ENCODE data around the gene LPIN3. TPM values are rescaled to one million over a fixed set of nuclear protein-coding genes. Genes with fewer than 3 reads are reported as not detected.

Gene LPIN3
- total RNA-seq, 2 donors from 2014 or later: 9.7 to 13.7 TPM

- Histone ChIP-seq H3K27me3 (no peaks in the 10 kb centered on the region), H3K36me3 (no peaks in the 10 kb centered on the region), H3K4me3 (no peak overlapping the region), H3K27ac (no peak overlapping the region), H3K4me1 (no peaks in the 10 kb centered on the region), H3K9me3 (peaks cover 0 to 3% of the 10 kb centered on the region in 2 donors)
- DNase-seq (ENCODE audit: low spot score): no peak
- TF ChIP-seq CTCF (IDR thresholded peaks at IDR 0.05): no peak
These were observed 33.6 kb downstream of the LPIN3 start for GRCh38 chr20:41373931-41374920.

GRCh38 chr20:41375846-41376245 is 35.2 kb downstream of the LPIN3 start:
- Histone ChIP-seq H3K4me1 (no peaks in the 10 kb centered on the region), H3K4me3 (no peak overlapping the region), H3K36me3 (no peaks in the 10 kb centered on the region), H3K27ac (no peak overlapping the region), H3K9me3 (peaks cover 0 to 3% of the 10 kb centered on the region in 2 donors), H3K27me3 (no peaks in the 10 kb centered on the region)
- no peak for DNase-seq (ENCODE audit: low spot score)
- TF ChIP-seq CTCF (IDR thresholded peaks at IDR 0.05): no peak

GRCh38 chr20:41376349-41376748 is 35.7 kb downstream of the LPIN3 start:
- DNase-seq (ENCODE audit: low spot score): no peak
- no peak overlapping the region for H3K27ac ChIP-seq
- no peak overlapping the region for H3K4me3 ChIP-seq
- no peak for TF ChIP-seq CTCF (IDR thresholded peaks at IDR 0.05)
- H3K27me3 ChIP-seq: no peaks in the 10 kb centered on the region
- H3K4me1 ChIP-seq: no peaks in the 10 kb centered on the region
- no peaks in the 10 kb centered on the region for H3K36me3 ChIP-seq
- peaks cover 0 to under 1% of the 10 kb centered on the region in 2 donors for H3K9me3 ChIP-seq

- no peaks in the 10 kb centered on the region for H3K27me3 ChIP-seq
- no peak for TF ChIP-seq CTCF (IDR thresholded peaks at IDR 0.05)
- no peaks in the 10 kb centered on the region for H3K4me1 ChIP-seq
- H3K27ac ChIP-seq: no peak overlapping the region
- H3K36me3 ChIP-seq: no peaks in the 10 kb centered on the region
- H3K4me3 ChIP-seq: no peak overlapping the region
- H3K9me3 ChIP-seq: no peaks in the 10 kb centered on the region
- DNase-seq (ENCODE audit: low spot score): no peak
These were observed 36.7 kb downstream of the LPIN3 start for GRCh38 chr20:41377275-41377674.

- TF ChIP-seq CTCF (IDR thresholded peaks at IDR 0.05): no peak
- Histone ChIP-seq H3K4me3 (no peak overlapping the region), H3K27me3 (no peaks in the 10 kb centered on the region)
These were observed 38.9 kb downstream of the LPIN3 start for GRCh38 chr20:41379551-41379950.

More at GRCh38 chr20:41379551-41379950, 38.9 kb downstream of the LPIN3 start:
- no peak overlapping the region for H3K27ac ChIP-seq
- H3K9me3 ChIP-seq: no peaks in the 10 kb centered on the region
- no peaks in the 10 kb centered on the region for H3K36me3 ChIP-seq
- H3K4me1 ChIP-seq: no peaks in the 10 kb centered on the region
- no peak for DNase-seq (ENCODE audit: low spot score)
